ENCODE measurements around the gene MRPS2.

Gene MRPS2

DNA sequence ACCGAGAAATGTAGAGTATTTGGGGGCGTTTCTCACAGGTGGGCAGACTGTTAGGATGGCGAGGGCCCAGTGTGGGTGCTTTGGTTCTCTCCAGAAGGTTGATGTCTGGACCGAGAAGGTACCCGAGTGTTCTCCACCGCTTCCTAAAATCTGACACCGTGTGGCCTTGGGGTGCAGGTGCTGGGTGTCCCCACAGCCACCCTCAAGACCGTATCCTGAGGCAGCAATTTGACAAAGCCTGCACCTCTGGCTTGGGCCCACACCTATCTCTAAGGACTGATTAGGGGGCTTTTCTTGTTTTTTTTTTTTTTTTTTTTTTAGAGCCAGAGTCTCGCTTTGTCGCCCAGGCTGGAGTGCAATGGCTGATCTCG lies 19.6 kb upstream of the MRPS2 start:
- DNase-seq: no peak

DNA sequence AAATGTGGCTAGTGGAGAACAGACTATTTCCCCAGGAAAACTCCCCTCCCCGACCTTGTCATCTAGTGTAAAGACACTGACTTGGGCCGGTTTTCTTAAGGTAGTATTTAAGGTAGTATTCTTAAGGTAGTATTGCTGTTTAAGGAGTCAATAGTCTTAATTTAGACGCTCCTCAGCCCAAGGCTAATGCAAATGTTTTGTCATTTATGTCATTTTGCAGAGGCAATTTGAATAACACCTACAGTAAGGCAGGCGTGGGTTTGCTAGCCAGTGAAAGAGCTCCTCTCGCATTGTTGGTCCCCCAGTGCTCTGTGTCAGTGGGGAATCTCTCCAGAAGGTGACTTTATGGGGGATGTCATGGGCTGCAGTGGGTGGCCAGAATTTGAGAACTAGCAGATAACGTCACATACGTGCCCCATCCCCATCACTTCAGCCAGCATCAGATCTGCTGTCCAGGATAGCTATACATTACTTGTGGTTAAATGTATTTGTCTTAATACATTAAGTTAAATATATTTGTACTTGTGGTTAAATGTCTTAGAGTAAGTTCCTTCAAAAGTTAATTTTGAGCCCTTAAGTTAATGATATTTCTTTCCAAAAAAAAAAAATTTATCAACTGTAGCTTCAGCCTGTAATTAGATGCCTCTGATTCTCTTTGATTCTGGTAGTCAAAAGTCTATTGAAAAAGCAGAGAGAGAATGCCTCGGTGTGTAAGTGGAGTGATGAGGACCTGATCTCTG lies 18.3 kb upstream of the MRPS2 start:
- no peak for DNase-seq

- DNase-seq: no peak
Observed at GRCh38 chr9:135484460-135485277, 15.8 kb upstream of the MRPS2 start.

DNA sequence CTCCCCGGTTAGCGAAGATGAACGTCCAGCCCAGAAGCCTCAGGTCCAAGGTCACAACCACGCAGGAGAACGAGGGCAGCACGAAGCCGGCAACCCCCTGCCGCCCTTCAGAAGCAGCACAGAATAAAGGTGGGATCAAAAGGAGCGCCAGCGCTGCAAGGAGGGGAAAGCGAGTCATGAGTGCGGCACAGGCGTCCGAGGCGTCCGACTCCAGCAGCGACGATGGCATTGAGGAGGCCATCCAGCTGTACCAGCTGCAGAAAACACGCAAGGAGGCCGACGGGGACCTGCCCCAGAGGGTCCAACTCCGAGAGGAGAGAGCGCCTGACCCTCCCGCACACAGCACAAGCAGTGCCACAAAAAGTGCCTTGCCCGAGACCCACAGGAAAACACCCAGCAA lies 15.1 kb upstream of the MRPS2 start:
- DNase-seq: no peak

- no peak for DNase-seq
Observed at GRCh38 chr9:135485832-135486231, 14.7 kb upstream of the MRPS2 start.

DNA sequence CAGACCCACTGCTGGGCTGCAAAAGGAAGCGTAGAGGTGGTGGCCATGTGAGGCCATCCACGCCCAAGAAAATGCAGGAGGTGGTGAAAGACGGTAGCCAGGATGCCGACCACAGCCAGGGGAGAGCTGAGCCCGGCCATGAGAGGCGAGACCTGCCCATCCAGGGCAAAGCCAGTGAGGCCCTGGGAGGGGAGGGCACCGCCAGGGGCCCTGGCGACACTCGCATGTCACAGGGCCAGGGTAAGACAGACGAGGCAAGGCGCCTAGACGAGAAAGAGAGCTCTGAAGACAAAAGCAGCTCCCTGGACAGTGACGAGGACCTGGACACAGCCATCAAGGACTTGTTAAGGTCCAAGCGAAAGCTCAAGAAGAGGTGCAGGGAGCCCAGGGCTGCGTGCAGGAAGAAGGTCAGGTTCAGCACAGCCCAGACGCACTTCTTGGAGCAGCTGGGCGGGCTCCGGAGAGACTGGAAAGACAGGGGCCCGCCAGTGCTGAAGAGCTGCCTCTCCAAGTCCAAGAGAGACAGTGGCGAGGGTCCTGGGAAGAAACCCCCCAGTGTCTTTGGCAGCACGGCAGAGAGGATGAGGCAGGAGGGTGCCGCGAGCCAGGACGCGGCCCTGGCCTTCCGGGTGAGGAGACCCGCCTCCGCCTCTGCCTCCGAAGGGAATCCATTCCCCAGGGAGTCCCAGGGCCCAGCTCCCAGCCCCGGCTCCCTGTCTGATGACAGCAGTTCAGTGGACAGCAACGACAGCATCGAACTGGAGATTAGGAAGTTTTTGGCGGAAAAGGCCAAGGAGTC lies 14.0 kb upstream of the MRPS2 start:
- no peak for DNase-seq

DNA sequence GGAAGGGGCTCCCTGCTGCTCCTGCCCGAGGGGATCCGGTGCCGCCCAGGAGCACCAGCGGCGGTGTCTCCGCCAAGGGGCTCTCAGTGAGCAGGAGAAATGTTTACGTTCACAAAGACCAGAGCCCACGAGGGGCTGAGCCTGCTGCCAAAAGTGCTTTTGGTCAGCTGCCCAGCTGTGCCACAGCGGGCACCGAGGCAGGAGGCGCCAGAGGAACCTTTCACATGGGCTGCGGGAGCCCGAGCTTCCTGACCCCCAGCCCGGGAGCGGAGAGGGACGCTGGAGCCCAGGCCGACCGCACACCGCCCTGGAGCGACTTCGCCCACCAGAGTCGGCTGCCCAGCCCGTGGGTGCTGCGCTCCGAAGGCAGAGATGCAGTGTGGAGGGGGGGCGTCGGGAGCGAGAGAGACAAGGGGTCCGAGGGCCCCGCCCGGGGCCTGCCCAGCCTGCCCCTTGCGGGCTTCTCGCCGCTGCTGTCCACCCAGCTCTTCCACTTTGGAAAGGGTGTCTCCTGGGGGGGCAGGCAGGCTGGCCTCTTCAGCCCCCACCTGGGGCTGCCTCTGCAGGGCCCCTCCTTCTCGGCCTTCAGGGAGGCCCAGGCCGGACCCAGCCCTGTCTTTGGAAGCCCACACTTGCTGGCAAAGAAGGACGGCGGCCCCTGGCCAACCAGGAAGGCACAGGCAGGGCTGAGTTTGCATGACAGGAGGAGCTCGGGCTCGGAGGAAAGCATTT lies 13.0 kb upstream of the MRPS2 start:
- DNase-seq: no peak

- DNase-seq: no peak
Observed at GRCh38 chr9:135488013-135488330, 12.5 kb upstream of the MRPS2 start.

DNA sequence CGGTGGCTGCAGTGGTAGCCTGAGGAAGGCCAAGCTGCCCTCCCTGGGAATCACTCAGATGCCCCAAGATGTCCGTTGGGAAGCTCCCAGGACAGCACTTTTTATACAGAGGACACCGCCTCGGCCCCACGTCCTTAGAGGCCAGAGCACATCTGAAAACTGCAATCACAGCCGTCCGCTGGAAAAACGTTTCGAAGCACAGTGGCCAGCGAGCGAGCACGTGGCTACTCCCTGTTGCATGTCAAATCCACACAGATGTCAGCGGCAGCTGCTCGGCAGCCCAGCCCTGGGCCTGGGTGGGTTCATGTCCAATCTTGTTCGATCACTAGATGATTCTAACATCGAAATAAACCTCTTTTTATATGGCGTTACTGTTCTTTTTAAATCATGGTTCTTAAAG lies 12.0 kb upstream of the MRPS2 start:
- no peak for DNase-seq

DNA sequence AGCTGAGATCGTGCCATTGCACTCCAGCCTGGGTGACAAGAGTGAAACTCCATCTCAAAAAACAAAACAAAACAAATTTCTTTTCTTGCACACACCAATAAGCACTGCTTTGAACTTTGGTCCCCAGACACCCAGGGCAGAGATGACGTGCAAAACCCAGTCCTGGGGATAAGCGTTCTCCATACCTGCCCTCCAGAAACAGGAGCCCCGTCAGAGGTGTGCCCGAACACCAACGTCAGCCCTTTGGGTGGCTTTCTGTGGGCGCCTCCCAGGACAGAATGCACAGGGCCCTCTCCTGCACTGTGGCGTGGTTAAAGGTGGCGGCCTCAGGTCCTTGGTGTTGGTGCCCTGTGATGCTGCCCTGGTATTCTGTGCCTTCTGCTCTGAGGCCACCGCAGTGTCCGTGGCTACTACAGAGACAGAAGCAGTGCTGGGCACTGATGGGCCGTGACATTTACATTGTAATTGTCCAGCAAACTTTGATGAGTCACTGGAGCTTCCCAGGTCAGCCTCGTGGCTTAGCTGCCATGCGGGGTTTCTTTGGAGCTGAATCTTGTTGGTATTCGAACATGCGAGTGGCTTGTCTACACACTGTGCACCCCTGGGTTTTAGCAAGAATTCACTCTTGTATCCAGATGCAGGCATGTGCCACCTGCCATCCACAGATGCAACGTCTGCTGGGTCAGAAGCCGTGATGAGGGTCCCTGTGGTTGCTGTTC lies 11.1 kb upstream of the MRPS2 start:
- no peak for DNase-seq

- no peak for DNase-seq
Observed at GRCh38 chr9:135490166-135490870, 10.2 kb upstream of the MRPS2 start.

GRCh38 chr9:135490980-135491464 lies 9.5 kb upstream of the MRPS2 start:
- DNase-seq: no peak

- no peak for DNase-seq
Observed at GRCh38 chr9:135491764-135492163, 8.7 kb upstream of the MRPS2 start.

- no peak for DNase-seq
Observed at GRCh38 chr9:135492886-135493669, 7.4 kb upstream of the MRPS2 start.

DNA sequence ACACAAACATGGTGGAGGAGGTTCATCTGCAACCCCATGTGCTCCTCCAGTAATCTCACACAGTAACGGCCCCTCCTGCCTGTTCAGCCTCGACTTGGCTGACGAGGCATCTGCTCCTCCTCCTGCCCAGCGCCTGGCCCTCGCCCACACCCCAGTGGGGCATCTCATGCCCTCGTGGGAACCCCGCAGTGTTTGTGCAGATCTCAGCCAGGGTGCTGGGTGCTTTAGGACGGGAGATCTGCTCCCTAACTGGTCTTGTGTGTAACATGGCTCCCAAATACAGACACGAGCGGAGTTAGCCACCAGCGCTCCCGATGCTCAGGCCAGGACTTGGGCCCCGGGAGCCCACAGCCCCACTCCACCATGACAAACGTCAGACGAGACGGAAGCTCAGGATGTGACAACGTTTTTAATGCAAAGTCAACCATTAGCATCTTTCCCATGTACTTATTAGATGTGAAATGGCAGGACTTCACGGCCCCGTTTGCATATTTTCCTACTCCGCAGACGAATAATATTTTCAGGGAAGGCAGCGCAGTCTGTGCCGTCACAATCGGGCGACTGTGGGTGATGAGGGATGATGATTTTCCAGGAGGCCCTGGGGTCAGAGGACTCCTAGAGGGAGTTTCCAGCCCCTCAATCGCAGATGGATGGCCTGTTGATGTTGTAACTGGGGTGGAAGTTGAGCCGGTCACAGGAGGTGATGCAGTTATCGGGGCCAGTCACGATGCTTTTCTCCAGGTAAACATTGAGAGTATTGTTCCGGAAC lies 5.5 kb upstream of the MRPS2 start:
- DNase-seq: no peak

GRCh38 chr9:135498381-135499126 lies 1.9 kb upstream of the MRPS2 start:
- DNase-seq: no peak

GRCh38 chr9:135499326-135500070 lies 984 bp upstream of the MRPS2 start:
- peak; percentile 94 for DNase-seq

DNA sequence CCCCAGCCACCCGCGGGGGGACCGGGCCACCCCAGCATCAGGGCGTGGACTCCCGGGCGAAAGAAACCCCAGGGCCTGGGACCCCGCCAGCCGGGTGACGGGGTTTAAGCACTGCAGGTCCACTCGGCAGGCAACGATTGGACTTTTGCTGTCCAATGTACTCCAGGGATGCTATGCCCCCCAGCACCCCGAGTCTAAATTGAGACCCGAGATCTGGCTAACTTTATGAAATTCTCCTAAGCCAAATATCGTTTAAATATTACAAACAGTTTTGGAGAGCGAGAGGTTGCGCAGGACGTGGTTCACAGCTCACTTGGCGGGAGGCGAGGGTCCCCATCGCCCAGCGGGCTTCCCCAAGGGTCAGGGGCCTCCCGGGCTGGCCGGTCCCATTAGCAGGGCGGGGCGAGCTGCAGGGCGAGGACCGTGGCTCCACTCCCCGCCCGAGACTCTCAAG lies 384 bp upstream of the MRPS2 start:
- DNase-seq: no peak

All from right hindlimb (tissue), 1 donor.